GM19463 (cell line): ENCODE data around the gene CYB5D1.

ENCODE experiments used
- ATAC-seq: cut with Tn5 transposase; IDR thresholded peaks from one replicate; pipeline ENCODE4 v1.9.1; 2021; ENCODE audit warnings: mild to moderate bottlenecking, moderate library complexity; ENCODE audit not compliant: unreplicated experiment

The CYB5D1 gene

DNA sequence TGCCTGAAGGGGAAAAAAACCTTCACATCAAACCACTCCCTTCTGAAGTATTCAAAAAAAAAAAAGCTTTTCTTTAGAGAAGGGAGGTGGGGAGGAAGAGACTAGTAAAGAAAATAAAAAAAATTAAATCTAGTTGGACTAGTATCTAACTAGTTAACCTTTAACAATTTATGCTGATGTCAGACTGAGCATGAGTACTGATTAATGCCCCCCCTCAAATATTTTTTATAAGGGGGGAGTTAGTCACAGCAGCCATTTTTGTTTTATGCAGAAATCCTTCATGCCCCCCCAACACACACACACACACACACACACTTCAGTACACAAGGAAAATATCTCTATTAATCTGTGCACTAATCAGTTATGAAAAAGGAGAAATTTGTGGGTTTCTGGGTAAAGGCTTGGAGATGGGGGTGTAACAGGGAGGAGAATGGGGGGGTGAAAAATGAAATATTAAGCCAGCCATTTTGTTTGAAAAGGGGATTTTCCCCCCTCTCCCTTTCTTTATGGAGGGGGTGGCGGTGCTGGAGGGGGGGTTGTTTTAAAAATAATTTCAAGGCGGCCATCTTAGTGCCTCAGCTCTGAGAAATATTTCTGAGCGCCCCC, 26.1 kb downstream of the CYB5D1 start:
- no peak for ATAC-seq

DNA sequence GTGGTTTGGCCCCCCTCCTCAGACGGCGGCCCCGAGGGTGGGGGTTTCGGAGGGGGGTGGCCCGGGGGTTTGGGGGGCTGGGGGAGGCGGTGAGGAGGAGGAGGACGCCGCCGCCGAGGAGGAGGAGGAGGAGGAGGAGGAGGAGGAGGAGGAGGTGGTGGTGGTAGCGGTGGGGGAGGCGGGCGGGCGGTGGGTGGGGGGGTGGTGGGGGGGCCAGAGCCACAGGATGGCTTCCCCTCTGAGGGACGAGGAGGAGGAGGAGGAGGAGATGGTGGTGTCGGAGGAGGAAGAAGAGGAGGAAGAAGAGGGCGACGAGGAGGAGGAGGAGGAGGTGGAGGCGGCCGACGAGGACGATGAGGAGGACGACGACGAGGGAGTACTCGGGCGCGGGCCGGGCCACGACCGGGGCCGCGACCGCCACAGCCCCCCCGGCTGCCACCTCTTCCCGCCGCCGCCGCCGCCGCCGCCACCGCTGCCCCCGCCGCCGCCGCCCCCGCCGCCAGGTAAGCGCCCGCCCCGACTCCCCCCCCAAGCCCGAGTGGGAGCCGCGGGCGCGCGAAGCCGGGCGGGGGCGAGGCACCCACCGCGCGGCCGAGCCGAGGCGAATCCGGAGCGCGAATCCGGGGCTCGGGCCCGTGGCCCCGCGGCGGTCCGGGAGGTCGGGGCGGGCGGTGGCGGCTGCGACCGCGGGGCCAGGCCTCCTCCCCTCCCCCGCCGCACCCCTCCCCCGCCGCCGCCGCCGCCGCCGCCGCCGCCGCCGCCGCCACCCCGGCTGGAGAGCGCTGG, 27.0 kb downstream of the CYB5D1 start:
- ATAC-seq, result no peak

DNA sequence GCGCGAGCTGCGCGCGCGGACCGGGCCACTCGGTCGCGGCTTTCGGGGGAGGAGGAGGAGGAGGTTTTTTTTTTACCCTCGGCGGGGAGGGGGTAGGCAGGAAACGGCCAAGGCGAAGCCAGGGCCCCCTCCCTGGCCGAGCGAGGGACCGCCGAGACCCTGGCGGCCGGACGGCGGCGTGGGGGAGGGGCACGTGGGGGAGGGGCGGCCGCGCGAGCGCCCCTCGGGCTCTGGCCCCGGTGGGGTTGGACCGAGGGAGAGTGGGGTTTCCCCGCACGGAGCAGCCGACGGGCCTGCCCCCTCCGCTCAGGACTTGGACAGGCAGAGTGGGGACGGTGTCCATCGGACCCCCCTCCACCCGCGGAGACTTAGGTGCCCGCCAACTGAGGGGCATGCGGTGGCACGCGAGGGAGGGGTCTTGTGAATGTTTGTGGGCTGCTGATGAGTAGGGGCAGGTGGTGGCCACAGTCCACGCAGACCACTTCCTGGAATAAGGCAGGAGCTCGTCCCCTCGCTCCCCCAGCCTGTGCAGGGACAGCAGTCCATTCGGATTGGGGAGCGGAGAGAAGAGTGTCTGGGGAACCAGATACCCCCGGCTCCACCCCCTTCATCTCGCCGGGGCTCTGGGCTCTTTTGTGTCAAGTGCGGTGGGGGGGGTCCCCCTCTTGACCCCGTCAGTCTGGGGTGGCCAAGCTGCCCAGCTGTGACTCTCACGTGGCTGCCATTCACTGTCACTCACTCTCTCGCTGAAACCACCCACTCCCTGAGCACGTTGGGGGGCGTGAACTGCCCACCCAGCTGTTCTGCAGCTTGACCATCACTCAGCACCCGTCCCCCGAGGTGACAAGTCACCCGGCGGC, 27.8 kb downstream of the CYB5D1 start:
- ATAC-seq, result no peak

DNA sequence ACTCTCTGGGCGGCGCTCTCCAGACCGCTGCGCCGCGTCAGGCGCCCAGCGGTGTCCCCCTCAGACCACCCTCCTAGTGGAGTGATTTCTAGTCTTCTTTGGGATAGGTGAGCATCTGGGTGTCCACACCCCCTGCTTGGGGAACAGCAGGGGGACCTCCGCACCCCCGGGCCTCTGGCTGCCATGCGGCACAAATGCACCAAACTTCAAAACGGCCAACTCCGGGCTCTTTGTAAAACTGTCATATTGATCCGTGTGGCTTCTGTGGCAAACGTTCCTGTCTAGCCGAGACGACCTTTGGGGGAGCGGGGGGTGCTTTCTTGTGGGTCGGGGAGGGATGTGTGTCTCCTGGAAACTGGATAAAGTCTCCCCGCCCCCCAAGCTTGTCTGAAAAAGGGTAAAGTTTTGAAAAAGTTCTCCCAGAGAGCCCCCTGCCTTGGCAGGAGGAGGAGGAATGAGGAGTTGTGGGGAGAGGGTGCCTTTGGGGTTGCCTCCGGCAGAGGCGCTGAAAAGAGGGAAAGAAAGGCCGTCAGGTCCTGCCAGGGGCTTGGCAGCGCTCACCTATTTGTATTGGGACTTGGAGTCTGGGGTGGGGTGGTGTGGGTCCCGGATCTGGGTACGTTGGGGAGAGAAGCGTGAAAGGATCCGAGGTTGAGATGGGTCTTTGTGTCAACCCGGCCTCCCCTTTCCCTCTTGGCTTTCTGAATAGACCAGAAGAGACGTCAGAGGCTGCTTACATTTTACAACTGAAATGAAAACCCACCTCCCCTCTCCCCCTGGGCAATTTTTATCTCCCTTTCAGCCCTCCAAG, 28.6 kb downstream of the CYB5D1 start:
- no peak for ATAC-seq

DNA sequence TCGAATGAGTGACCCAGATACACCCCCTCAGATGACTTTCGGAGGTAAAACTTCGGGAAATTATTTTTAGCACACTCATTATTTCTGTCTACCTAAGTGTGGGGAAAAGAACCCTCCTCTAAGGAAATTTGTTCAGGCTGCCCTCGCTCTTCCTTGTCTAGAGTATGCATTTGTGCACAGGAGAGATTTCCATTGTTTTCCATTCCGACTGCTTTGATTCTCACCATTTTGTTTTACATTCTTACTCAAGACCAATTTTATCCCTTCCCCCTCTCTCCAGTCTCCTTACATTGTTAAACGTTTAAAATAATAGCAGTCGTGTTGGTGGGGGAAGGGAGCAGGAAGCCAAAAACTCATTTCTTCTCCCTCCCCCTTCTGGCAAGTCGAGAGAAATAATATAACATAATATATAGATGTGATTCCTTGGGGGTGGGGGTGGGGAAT, 29.3 kb downstream of the CYB5D1 start:
- ATAC-seq, result no peak

DNA sequence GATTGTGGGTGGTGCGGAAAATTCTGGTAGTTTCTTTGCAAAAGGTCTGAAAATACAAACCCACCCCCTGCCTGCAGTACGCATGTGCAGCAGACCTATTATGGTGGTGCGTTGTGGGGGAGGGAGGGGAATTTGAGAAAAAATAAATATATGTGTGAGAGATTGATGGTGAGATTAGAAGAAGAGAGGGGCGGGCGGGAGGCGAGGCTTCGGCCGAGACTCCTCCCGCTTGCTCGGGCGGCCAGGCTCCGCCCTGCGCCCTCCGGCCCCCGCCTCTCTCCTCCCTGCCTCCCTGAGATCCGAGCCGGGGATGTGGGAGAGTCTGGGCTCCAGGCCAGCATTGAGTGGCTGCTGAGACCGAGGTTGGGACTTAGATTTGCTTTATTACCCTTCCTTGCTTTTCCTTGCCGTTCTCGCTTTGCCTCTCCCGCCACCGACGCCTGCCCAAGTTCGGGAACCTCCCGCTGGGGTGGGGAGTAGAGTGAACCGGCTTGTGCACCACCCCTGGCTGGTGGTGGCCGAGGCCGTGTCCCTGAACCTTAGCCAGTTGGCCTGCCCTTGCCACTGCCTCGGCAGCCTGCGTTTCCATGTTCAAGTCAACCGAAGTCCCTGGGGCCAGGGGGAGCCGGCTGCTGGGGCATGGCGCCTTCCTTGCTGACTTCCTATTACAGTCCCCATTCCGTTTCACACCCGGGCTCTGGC, 29.8 kb downstream of the CYB5D1 start:
- peak; percentile 52 for ATAC-seq

DNA sequence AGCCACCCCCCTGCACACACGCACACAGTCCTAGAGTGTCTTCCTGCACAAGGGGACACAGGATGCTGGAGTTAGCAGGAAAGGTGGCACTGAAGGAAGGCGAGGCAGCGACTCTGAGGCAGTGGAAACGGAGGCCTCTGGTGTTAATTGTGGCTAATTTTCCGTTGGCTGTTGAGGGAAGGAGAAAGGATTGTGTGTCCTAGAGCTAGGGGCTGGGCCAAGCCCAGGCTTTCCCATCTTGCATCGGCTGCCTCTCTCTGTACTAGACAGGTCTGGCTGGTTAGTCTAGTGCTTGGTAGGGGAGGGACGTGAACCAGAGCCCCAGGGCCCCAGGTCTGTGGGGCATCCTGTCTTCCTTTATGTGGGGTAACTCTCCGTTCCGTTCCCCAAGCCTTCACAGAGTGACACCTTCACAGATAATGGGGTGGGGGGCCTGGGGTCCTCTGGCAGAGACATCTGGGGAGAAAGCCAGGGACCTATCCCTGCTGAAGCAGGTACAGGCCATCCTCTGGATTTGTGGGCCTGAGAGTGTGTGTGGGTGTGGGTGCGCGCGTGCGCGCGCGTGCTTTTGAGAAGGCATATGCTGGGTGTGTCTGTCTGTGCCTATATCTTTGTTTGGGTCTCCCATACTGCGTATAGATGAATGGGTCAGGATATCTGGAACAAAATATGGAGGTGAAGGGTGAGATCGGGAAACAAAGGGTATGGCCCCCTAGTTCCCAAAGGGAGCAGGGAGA, 30.5 kb downstream of the CYB5D1 start, which contains the start of gene CHD3:
Gene CHD3, plus strand, starts transcription at position 606 of the 737 bp plus-strand sequence. CDS start 212 bp downstream, outside the sequence.
- no peak for ATAC-seq

DNA sequence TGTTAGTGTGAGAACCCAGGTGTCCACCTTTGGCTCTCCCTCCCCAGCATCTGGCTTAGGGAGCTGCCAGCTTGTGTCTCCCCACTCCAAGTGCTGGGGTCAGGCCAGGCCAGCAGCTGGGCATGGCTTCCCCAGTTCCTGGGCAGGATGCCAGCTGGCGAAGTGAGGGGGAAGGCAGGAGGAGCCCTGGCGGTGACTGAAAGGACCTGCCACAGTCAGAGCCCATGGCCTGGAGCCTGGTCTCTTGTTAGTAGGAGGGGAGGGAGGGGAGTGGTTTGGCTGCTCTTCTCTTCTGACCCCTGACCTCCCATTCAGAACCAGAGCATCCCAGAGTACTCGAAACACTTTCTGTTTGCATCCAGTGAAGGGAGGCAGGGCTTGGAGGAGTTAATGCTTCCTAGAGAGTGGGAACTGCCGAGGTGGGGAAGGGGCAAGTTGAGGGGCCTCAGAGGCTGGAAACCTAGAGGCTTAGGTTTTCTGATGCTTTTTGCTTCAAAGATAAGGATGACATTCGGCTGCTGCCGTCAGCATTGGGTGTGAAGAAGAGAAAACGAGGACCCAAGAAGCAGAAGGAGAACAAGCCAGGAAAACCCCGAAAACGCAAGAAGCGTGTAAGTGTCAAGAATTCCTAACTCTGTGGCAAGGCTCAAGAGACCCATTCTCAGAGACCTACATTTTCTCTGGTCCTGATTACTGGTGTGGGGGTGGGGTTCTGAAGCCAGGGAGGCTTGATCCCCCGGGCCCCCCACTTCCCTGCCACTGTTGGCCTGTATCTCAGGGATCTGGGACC, 31.6 kb downstream of the CYB5D1 start:
- ATAC-seq, result no peak

DNA sequence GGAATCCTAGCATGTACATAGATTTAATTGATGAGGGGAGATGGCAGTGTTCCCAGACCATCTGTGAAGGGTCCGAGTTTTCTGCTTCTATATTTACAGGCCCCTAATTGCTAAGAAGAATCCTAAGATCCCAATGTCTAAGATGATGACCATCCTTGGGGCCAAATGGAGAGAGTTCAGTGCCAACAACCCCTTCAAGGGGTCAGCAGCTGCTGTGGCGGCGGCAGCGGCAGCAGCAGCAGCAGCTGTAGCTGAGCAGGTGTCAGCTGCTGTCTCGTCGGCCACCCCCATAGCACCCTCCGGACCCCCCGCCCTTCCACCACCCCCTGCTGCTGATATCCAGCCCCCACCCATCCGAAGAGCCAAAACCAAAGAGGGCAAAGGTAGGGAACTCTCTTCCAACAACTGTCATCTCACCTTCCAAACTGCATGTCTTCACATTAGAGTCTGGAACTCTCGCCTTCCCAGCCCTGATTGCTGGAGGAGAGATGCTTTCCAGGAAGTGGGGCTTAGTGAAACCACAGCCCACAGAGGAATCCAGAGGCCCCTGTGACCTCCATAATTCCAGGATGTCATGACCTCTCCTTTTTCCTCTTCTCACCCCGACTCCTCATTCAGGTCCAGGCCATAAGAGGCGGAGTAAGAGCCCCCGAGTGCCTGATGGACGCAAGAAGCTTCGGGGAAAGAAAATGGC, 35.5 kb downstream of the CYB5D1 start:
- no peak for ATAC-seq

DNA sequence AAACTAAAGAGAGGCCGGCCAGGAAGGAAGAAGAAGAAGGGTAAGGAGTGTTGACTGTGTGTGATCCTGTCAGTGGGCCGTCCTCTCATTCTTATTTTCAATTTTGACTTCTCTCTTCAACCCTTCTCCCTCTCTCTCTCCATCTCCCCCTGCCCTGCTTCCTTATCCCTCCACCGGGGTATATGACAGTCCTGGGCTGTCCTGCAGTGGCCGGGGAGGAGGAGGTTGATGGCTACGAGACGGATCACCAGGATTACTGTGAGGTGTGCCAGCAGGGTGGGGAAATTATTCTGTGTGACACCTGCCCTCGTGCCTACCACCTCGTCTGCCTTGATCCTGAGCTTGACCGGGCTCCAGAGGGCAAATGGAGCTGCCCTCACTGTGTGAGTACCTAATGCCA, 36.4 kb downstream of the CYB5D1 start:
- ATAC-seq, result no peak

DNA sequence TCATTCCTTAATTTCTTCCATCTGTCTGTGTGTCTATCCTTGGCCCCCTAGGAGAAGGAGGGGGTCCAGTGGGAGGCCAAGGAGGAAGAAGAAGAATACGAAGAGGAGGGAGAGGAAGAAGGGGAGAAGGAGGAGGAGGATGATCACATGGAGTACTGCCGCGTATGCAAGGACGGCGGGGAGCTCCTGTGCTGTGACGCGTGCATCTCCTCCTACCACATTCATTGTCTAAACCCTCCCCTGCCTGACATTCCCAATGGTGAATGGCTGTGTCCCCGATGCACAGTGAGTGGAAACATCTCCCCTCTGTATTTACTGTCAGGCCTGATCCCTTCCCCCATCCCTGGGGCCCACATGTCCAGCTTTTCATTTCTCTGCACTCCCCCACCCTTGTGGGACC, 37.1 kb downstream of the CYB5D1 start:
- no peak for ATAC-seq

DNA sequence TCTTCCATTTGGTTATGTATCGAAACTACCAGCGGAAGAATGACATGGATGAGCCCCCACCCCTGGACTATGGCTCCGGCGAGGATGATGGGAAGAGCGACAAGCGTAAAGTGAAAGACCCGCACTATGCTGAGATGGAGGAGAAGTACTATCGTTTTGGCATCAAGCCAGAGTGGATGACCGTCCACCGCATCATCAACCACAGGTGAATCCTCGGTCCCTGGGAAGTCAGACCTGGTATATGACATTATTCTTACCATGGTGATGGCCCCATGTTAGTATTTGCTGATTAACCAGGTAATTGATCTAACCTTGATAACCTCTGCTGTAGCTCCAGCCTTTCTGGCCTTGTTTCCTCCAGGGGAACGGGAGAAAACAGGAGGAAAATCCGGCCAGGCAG, 39.3 kb downstream of the CYB5D1 start:
- ATAC-seq, result no peak

DNA sequence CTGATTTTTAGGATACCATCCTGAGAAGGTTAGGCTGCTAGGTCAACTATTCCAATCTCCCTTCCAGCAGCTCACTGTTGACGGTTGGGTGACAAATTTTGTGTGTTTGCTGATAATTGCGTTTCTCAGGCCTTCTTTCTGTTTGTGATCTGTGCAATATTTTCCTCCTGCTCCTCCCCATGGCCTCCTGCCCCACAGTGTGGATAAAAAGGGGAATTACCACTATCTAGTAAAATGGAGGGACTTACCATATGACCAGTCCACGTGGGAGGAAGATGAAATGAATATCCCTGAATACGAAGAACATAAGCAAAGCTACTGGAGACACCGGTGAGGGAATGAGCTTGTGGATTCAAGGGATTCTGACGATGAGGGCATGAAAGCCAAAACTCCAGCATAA, 40.0 kb downstream of the CYB5D1 start:
- ATAC-seq, result no peak

DNA sequence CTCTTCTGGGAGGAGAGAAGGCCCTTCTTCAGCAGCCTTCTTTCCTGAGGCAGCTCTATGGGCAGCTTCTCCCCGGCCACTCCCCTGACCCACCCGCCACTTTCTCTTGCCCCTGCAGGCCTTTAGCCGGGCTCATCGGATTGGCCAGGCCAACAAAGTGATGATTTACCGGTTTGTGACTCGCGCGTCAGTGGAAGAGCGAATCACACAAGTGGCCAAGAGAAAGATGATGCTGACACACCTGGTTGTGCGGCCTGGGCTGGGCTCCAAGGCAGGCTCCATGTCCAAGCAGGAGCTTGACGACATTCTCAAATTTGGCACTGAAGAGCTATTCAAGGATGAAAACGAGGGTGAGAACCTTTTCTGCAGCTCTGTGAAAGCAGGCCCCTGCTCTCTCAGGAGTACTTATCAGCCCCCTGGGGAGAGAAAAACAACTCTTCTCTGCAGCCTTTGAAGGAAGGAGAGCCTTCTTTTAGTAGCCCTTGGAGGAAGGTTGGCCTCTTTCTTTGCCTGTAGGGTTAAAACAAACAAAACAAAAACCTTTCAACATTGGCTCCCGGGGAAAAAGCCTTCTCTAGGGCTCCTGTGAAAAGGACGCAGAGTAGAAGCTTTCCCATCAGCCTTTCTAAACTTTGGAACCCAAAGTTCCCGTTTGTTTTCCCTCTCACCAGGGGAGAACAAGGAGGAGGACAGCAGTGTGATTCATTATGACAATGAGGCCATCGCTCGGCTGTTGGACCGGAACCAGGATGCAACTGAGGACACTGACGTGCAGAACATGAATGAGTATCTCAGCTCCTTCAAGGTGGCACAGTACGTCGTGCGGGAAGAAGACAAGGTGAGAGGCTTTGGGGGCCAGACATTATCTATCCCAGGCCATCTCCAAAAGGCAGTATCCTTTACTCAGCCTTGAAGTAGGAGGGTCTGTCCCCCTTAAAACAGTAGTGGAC, 45.6 kb downstream of the CYB5D1 start:
- no peak for ATAC-seq

DNA sequence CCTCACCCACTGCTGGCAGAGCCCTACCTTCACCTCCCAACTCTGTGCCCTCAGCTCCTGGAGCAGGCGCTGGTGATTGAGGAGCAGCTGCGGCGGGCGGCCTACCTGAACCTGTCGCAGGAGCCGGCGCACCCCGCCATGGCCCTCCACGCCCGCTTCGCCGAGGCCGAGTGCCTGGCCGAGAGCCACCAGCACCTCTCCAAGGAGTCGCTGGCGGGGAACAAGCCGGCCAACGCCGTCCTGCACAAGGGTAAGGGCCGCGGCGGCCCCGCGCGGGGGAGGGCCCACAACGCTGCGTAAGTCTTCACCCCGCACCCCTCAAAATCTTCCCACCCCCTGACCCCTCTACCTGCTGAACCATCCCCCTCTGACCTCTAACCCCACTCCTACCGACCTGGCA, 51.3 kb downstream of the CYB5D1 start:
- ATAC-seq, result no peak

DNA sequence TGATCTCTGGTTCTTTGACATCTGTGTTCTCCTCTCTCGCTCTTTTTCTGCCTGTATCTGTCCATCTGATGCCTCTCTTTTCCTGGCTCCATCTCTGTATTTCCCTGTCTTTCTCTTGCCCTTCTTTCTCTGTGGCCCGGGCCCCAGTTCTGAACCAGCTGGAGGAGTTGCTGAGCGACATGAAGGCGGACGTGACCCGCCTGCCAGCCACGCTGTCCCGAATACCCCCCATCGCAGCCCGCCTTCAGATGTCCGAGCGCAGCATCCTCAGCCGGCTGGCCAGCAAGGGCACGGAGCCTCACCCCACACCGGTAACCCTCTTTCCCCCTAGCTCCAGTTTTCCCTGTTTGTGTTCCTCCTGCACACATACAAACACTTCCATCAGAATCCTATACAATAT, 52.5 kb downstream of the CYB5D1 start:
- no peak for ATAC-seq

DNA sequence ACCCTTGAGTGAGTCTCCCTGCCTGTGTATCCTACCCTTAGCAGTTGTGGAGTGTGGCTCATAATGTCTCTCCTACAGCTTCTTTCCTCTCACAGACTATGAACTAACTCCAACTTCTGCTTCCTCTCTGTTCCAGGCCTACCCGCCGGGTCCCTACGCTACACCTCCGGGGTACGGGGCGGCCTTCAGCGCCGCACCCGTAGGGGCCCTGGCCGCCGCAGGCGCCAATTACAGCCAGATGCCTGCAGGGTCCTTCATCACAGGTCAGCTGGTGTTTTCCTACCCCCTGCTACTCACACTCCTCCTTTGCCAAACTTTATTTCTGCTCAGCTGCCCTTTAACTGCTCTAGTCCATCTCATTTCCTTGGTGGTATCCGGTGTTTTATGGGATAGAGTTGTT, 52.9 kb downstream of the CYB5D1 start:
- ATAC-seq, result no peak
